ACC112 (cell line): ENCODE results near the gene ADAMTS17.

Source experiments
- H2AFZ ChIP-seq: fragments of 200-600 bp; sonication (generic); one replicate; pipeline ENCODE4 v1.6.0; 2017; ENCODE audit warnings: antibody characterized with exemption, low read length; ENCODE audit not compliant: unreplicated experiment
- H3K27ac ChIP-seq: fragments of 200-600 bp; sonication (generic); 2 replicates; pipeline ENCODE4 v1.5.1; 2014; ENCODE audit warnings: low read depth, mild to moderate bottlenecking, antibody characterized with exemption, low read length, moderate library complexity
- H3K27me3 ChIP-seq: fragments of 200-600 bp; sonication (generic); 2 replicates; pipeline ENCODE4 v1.6.1; 2014; ENCODE audit warnings: mild to moderate bottlenecking, antibody characterized with exemption, low read length, moderate library complexity, mixed read lengths; ENCODE audit not compliant: insufficient read depth
- H3K36me3 ChIP-seq: fragments of 200-600 bp; sonication (generic); 2 replicates; pipeline ENCODE4 v1.6.1; 2016; ENCODE audit warnings: mild to moderate bottlenecking, antibody characterized with exemption, low read length, moderate library complexity, mixed read lengths; ENCODE audit not compliant: insufficient read depth
- H3K4me1 ChIP-seq: fragments of 200-600 bp; sonication (generic); one replicate; pipeline ENCODE4 v1.6.1; 2016; ENCODE audit warnings: low read length, mixed read lengths; ENCODE audit not compliant: insufficient read depth, unreplicated experiment, control insufficient read depth
- H3K4me3 ChIP-seq: fragments of 200-600 bp; sonication (generic); 2 replicates; pipeline ENCODE4 v1.5.1; 2014; ENCODE audit warnings: mild to moderate bottlenecking, low read depth, low read length
- H3K79me2 ChIP-seq: fragments of 200-600 bp; sonication (generic); one replicate; pipeline ENCODE4 v1.6.0; 2016; ENCODE audit warnings: low read length; ENCODE audit not compliant: control insufficient read depth, unreplicated experiment, insufficient read depth

ADAMTS17 gene

GRCh38 chr15:100029868-100030479, 311.8 kb downstream of the ADAMTS17 start:
- no peak overlapping the region for H2AFZ ChIP-seq
- H3K27ac ChIP-seq: no peak overlapping the region
- no peak overlapping the region for H3K4me3 ChIP-seq
- H3K79me2 ChIP-seq: no peaks in the 10 kb centered on the region
- H3K36me3 ChIP-seq: no peaks in the 10 kb centered on the region
- H3K4me1 ChIP-seq: no peaks in the 10 kb centered on the region
- no peaks in the 10 kb centered on the region for H3K27me3 ChIP-seq

GRCh38 chr15:100029045-100029444, 312.7 kb downstream of the ADAMTS17 start:
- H2AFZ ChIP-seq: no peak overlapping the region
- no peaks in the 10 kb centered on the region for H3K27me3 ChIP-seq
- H3K27ac ChIP-seq: no peak overlapping the region
- H3K36me3 ChIP-seq: no peaks in the 10 kb centered on the region
- no peak overlapping the region for H3K4me3 ChIP-seq
- no peaks in the 10 kb centered on the region for H3K4me1 ChIP-seq
- no peaks in the 10 kb centered on the region for H3K79me2 ChIP-seq

GRCh38 chr15:100026041-100026440, 315.7 kb downstream of the ADAMTS17 start:
- H3K4me1 ChIP-seq: no peaks in the 10 kb centered on the region
- H2AFZ ChIP-seq: no peak overlapping the region

GRCh38 chr15:100022806-100023205, 319.0 kb downstream of the ADAMTS17 start:
- H3K79me2 ChIP-seq: no peaks in the 10 kb centered on the region
- H3K27me3 ChIP-seq: no peaks in the 10 kb centered on the region
- H3K4me1 ChIP-seq: no peaks in the 10 kb centered on the region
- no peak overlapping the region for H2AFZ ChIP-seq
- H3K4me3 ChIP-seq: no peak overlapping the region
- no peaks in the 10 kb centered on the region for H3K36me3 ChIP-seq
- no peak overlapping the region for H3K27ac ChIP-seq

More at GRCh38 chr15:100026041-100026440, 315.7 kb downstream of the ADAMTS17 start:
- Histone ChIP-seq H3K4me3 (no peak overlapping the region), H3K27ac (no peak overlapping the region), H3K79me2 (no peaks in the 10 kb centered on the region), H3K27me3 (no peaks in the 10 kb centered on the region), H3K36me3 (no peaks in the 10 kb centered on the region)

GRCh38 chr15:100022391-100022790, 319.4 kb downstream of the ADAMTS17 start:
- H3K27ac ChIP-seq: no peak overlapping the region
- no peak overlapping the region for H2AFZ ChIP-seq
- no peaks in the 10 kb centered on the region for H3K36me3 ChIP-seq
- H3K4me1 ChIP-seq: no peaks in the 10 kb centered on the region
- H3K27me3 ChIP-seq: no peaks in the 10 kb centered on the region
- no peaks in the 10 kb centered on the region for H3K79me2 ChIP-seq
- no peak overlapping the region for H3K4me3 ChIP-seq

GRCh38 chr15:100021653-100022052, 320.1 kb downstream of the ADAMTS17 start:
- Histone ChIP-seq H2AFZ (no peak overlapping the region), H3K4me3 (no peak overlapping the region), H3K36me3 (no peaks in the 10 kb centered on the region), H3K27ac (no peak overlapping the region), H3K27me3 (no peaks in the 10 kb centered on the region), H3K79me2 (no peaks in the 10 kb centered on the region), H3K4me1 (no peaks in the 10 kb centered on the region)

- Histone ChIP-seq H3K4me1 (no peaks in the 10 kb centered on the region), H2AFZ (no peak overlapping the region), H3K79me2 (no peaks in the 10 kb centered on the region), H3K4me3 (no peak overlapping the region), H3K36me3 (no peaks in the 10 kb centered on the region), H3K27me3 (no peaks in the 10 kb centered on the region), H3K27ac (no peak overlapping the region)
These were observed 321.2 kb downstream of the ADAMTS17 start for GRCh38 chr15:100020614-100021013.

GRCh38 chr15:100020189-100020588, 321.6 kb downstream of the ADAMTS17 start:
- Histone ChIP-seq H3K36me3 (no peaks in the 10 kb centered on the region), H3K79me2 (no peaks in the 10 kb centered on the region), H3K27me3 (no peaks in the 10 kb centered on the region), H2AFZ (no peak overlapping the region), H3K4me1 (no peaks in the 10 kb centered on the region), H3K27ac (no peak overlapping the region), H3K4me3 (no peak overlapping the region)

- no peak overlapping the region for H2AFZ ChIP-seq
- no peaks in the 10 kb centered on the region for H3K27me3 ChIP-seq
- no peak overlapping the region for H3K27ac ChIP-seq
These were observed 322.2 kb downstream of the ADAMTS17 start for GRCh38 chr15:100019601-100020000.

GRCh38 chr15:100018191-100018590, 323.6 kb downstream of the ADAMTS17 start:
- H3K27me3 ChIP-seq: no peaks in the 10 kb centered on the region
- no peaks in the 10 kb centered on the region for H3K36me3 ChIP-seq
- no peak overlapping the region for H2AFZ ChIP-seq
- H3K4me1 ChIP-seq: no peaks in the 10 kb centered on the region
- no peak overlapping the region for H3K4me3 ChIP-seq
- no peaks in the 10 kb centered on the region for H3K79me2 ChIP-seq
- no peak overlapping the region for H3K27ac ChIP-seq

More at GRCh38 chr15:100019601-100020000, 322.2 kb downstream of the ADAMTS17 start:
- no peaks in the 10 kb centered on the region for H3K36me3 ChIP-seq
- H3K4me3 ChIP-seq: no peak overlapping the region
- H3K4me1 ChIP-seq: no peaks in the 10 kb centered on the region
- H3K79me2 ChIP-seq: no peaks in the 10 kb centered on the region

GRCh38 chr15:100017140-100017539, 324.6 kb downstream of the ADAMTS17 start:
- Histone ChIP-seq H3K79me2 (no peaks in the 10 kb centered on the region), H3K4me1 (no peaks in the 10 kb centered on the region), H2AFZ (no peak overlapping the region), H3K27ac (no peak overlapping the region), H3K27me3 (no peaks in the 10 kb centered on the region), H3K4me3 (no peak overlapping the region), H3K36me3 (no peaks in the 10 kb centered on the region)
